Measurements from ENCODE around the gene RTL1.

Gene RTL1

DNA sequence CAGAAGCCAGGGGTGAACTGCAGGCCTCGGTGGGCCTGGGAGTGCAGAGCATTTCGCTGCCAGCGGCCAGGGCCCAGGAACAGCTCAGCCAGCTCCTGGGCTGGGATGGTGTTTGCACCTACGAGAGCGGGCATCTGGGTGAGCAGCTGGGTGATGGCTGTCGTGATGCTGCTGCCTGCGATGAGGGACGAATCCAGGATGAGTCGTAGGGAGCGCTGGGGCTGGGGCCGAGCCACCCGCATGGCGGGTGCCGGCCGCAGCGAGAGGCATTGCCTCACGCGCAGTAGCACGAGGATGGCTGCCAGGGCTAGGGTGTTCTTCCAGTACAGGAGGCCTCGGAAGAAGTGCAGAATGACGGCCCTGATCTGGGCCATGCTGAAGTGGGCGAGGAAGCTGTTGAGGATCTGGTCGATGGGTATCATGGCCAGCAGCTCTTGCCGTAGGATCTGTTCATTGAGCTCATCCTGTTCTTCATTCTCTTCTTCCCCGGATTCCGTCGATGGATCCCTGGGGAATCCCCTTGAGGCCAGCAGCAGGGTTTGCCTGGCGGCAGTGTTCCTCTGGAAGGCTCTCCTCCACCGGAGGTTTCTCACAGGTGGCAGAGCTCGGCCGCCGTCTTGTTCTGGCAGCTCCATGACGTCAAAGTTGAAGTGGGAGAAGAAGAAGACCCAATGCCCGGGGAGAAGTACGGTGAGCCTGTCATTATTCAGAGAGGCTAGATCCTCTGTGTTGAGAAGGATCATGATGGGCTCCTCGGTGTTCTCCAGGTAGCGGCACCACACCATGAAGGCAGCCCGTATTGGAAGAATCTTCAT is 22.1 kb downstream of the RTL1 start:
- DNase-seq, result no peak

DNA sequence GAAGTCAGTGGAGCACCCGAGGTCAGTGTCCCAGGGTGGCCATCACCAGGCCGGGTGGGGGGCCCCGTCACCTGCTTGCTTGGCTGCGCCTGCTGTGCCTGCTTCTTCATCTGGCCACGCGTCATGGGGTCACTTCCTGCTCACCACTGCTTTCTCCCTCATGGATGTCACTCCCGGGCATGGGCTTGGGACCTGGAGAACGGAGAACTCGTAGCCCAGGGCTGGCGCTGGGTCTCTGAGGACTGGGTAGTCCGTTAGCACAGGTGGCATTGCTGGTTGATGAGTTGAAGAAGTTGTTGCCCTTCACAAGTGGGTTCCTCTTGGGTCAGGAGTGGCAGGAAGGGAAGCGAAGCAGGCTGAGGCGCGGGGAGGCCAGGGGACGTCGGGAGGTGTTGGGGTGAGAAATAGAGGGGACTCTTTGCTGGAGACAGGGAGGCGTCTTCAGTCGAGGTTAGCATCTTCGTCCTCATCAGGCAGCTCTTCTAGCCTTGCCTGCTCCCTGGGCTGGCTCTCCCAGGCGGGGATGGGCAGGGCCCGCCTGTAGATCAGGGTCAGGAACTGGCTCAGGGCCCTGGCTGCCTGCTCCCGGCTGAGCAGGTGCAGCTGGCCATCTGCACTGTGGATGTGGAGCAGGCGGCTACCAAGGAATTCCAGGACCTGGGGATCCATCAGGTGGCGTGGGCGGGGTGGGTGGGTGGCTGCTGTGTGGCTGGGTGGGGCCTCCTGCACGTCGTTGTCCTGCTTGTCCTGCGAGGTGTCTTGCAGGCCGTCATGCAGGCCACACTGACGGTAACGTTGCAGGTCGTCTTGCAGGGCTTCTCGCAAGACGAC is 23.0 kb downstream of the RTL1 start:
- DNase-seq, result no peak

DNA sequence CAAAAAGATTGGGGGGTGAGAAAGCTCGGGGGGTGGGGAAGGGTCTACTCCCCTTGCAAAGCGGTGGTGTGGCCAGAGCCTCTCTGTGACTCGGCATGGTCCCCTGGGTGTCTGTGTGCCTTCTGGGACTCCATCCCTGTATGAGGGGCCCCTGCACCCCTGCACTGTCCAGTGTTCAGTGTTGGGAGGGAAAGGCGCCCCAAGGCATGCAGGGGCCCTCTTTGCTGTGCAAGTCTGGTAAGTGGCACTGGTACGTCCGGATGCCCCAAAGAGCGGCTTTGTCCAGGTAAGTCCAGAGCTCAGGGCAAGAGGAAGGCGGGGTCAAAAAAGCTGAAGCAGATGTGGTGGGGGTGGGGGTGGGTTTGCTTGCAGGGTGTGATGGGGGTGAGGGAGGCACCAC is 23.7 kb downstream of the RTL1 start:
- DNase-seq, result no peak

DNA sequence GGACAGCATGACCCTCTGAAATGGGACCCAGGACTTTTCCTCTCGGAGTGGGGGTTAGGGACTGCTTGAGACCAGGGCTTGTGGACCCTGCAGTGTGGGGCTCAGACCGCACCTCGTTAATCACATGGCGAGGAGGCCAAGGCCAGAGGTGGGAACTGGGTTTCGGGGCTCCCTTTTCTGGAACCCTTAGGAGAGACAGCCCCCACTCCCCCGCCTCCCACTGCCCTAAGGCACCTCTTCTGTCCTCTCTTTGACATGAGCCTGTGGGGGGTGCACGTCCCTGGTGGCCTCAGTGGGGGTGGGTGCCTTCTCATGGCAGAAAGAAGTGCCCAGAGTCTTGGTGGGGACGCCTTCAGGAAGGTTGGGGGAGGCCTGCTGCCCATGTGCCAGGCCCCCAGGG is 24.3 kb downstream of the RTL1 start:
- DNase-seq, result no peak

DNA sequence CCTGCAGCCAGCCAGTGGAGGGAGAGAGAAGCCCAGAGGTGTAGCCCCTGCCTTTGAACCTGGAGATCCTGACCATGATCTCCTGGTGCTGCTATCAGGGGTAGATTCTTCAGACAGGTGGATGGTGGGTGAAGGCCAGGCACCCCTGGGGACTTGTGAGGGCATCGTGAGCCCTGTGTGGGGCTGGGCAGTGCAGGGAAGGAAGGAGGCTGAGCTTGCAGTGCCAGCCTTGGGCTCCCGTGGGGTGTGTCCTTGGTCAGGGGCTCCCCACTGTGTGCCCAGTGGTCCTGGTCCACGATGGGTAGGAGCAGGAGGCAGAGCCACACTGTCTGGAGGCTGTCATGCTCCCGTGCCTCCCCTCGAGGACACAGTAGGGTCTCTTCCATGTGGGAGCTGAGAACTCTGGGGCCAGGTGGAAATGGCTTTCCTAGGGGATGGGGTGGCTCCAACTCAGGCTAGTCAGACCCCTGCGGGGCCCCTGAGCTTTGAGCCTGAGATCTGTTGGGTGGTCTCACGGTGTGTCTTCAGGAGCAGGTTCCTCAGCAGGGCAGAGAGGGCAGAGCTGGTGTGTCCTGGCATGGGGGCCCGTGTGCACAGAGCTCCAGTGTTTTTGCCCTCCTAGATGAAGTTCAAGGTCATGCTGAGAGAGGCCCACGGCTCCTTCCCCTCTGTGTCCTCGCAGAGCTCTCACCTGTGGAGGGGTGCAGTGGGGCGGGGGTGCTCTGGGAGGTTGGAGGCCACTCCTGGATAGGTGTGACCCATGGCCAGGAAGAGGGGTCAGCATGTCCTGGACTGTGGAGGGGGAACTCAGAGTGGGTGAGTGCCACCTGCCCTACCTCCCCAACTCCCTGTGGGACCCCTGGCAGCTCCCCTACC is 25.0 kb downstream of the RTL1 start:
- no peak for DNase-seq

DNA sequence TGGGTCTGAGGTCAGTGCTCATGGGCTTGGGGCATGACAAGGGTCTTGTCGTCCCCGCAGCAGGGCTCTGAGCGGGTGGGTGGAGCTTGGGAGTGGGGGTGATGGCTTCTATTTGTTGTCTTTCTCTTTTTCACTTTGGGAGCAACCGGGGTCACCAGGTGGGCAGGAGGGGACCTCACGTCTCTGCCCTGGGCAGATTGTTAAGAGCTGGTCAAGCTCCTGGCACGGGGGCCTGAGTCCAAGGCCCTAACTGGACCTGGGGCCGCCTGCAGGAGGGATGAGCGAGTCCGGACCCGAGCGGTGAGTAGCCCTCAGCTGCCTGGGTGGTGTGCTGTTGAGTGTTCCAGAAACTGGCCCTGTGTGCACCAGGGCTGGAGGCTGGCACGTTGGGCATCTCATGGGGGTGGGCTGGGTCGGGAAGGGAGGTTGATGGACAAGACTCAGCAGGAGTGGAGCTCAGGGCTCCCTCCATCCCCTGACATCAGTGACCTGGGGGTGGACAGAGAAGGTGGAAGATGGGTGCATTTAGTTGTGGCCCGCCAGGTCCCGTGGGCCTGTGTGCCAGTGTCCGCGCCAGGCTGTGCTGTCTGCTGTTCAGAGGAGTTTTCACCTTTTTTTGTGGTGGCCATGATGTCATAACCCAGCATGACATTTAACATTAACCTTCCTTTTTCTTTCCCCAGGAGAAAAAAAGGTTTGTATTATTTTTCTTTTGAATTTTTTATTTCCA is 27.5 kb downstream of the RTL1 start:
- no peak for DNase-seq

DNA sequence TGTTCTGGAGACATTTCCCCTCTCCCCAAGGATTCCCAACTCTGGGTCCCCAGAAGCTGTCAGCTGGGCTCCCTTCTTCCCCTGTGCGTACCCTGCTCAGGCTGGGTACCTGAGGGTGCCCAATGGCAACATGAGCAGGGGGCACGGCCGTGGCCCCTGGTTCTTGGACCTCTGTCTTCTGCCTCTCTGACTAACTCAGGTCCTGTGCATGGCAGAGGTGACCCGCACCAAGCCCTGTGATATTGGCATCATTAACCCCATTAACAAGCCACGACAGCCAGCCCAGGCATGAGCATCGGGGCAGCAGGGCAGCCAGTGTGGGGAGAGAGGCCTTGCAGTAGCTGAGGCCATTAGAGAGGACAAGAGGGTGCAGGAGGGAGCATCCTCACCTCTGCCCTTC is 28.4 kb downstream of the RTL1 start:
- DNase-seq, result no peak

DNA sequence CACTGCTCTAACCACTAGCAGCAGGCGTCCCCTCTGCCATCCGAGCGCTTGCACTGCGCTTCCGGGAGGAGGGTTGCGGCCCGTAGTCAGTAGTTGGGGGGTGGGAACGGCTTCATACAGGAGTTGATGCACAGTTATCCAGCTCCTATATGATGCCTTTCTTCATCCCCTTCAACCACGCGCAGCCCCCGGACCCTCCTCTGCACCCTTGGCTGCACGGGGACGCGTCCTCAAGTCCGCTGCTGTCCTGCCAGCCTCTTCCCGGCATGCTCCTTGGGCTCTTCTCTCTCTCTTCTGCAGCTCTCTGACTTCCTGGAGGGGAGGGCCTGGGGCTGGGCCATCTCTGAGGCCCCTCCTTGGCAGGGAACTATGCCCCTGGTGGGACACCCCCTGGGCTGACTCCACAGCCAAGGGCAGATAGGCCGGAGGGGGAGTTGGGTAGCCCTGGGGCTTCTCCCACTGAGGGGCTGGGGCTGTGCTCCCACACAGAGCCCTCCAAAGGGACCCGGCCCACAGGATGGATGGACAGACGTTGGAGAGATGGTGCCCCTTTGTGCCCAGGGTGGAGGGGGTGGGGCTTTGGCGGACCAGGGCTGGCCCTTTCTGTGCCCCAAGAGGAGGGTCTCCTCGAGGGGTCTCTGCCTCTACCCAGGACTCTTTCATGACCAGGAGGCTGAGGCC is 29.0 kb downstream of the RTL1 start:
- no peak for DNase-seq

DNA sequence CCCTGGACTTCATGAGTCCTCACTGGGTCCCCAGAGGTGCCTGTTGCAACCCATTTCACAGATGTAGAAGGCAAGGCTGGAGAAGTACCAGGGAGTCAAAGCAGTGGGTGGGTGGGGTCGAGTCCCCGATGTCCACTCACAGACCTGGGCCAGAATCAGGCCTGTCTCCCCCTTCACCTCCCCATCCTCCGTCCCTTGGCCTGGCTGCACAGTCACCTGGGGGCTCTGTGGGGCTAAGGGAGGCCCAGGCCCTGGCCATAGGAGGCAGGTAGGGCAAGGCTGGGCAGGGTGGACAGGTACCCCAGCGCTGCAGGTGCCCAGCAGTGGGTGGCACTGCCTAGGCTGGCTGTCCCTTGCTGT is 29.5 kb downstream of the RTL1 start:
- no peak for DNase-seq

DNA sequence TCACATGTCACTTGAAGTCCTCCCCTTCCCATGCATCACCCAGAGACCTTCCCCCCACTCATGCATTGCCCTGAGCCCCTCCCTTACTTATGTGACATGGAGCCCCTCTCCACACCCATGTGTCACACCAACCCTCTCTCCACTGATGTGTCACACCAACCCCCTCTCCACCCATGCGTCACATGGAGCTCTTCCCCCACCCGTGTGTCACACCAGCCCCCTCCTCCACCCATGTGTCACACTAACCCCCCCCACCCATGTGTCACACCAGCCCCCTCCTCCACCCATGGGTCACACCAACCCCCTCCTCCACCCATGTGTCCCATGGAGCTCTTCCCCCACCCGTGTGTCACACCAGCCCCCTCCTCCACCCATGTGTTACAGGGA is 30.4 kb downstream of the RTL1 start:
- no peak for DNase-seq

DNA sequence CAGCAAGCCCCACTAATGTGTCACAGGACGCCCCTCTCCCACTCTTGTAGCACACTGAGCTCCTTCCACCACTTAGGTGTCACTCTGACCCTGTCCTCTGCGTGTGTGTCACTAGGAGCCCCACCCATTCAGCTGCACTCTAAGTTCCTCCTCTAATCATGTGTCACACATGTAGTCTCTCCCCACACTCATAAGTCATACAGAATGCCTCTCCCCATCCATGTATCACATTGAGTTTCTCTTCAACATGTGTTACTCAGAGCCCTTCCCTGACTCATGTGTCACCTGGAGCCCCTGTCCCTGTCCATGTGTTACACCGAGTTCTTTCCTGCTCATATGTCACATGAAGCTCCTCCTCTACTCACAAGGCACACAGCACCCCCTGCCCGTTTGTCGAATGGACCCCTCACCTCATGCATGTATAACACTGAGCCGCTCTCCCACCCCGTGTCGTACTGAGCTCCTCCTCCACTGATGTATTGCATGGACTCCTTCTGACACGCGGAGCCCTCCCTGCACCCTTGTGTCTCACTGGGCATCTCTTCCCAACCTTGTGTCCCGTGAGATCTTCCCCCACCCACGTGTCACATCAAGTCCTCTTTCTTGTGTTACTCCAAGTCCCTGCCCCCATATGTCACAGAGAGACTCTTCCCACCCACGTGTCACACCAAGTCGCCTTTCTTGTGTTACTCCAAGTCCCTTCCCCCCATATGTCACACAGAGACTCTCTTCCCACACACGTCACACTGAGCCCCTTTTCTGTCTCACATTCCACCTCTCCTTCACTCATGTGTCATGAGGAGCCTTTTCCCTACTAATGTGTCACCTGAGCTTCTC is 31.0 kb downstream of the RTL1 start:
- no peak for DNase-seq

DNA sequence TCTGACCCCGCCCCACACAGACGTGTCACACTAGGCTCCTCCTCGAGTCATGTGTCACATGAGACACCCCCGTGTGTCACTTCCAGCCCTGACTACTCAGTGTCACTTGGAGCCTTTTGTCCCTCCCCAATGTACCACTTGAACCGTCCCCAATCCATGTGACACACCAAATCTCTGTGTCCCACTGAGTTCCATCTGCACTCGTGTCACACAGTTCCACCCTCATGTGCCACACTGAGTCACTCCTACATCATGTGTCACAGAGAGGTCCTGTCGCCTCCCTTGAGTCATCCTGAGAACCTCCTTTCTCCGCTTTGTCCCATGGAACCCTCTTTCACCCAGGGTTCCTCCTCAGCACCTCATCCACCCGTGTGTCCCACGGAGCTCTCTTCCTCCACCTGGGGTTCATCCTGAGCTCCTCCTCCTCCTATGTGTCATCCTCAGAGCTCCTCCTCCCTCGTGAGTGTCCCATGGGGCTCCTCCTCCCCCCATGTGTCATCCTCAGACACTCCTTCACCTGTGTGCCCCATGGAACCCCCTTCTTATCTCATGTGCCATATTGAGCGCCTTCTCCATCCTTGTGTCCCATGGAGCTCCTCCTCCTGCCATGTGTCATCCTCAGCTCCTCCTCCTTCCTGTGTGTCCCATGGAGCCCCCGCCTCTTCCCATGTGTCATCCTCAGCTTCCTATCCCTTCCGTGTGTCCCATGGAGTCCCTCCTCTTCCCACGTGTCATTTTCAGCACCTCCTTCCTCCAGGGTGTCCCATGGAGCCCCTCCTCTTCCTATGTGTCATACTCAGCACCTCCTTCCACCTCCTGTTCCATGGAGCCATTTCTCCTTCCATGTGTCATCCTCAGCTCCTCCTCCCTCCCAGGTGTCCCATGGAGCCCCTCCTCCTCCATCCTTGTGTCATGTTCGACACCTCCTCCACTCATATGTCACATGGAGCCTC is 32.0 kb downstream of the RTL1 start:
- DNase-seq, result no peak

DNA sequence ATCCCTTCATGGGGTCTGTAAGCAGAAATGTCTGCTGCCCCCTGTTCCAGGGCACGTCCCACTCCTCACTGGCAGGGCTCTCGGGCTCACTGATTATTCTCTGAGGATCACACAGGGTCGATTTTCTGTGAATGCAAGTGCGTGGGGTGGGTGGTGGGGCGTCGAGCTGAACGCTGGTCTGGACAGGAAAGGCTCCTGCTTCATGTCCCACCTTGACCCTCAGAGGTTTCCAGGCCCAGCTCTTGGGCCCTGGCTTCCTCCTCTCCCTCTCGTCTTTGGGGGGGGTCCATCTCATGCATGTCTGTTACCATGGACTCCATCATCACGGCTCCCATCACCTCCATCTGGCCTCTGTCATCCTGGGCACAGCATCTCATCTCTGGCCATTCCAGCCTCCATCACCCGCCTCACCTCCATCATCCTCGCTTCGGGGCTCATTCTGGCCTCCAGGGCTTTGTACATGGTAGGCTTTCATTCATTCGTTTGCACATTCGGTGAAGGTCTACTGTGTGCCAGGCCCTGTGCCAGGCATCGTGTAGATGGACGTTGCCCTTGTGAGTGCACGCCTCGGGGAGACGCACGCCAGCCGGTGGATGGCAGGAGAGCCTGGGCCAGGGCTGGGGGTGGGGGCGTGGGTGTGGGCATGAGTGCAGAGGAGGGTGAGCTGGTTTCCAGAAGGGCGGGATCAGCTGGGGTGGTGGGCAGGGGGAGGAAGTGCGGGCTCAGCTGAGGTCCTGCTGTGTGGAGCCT is 34.7 kb downstream of the RTL1 start:
- no peak for DNase-seq

DNA sequence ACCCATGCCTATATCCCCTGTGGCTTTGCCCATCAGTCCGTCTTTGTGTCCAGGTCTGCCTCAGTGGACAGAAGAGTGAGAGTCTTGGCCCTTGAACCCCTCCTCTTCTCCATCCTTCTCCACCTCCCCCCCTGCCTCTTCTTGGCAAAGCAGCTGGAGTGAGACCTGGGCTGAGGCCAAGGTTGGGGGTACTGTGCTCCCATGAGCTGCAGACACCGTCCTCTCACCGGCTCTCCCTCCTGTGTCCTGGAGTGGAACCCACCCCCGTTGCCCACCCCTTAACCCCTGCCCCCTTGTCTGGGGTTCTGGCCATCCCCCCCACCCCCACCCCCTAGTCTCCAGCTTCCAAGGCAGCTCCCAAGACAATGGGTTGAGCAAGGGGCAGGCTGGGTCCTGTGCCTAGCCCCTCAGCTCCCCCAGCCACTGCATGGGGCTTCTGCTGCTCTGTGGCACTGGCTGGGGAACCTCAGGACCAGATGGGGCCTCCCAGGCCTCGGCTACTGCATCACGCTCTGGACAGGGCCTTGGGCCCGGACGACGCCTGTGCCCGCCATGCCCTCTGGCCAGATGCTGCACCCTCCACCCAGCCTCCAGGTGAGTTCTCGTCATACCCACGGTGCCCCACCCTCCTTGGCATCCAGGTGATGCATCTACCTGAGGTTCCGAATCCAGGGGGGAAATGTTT is 35.7 kb downstream of the RTL1 start:
- no peak for DNase-seq

DNA sequence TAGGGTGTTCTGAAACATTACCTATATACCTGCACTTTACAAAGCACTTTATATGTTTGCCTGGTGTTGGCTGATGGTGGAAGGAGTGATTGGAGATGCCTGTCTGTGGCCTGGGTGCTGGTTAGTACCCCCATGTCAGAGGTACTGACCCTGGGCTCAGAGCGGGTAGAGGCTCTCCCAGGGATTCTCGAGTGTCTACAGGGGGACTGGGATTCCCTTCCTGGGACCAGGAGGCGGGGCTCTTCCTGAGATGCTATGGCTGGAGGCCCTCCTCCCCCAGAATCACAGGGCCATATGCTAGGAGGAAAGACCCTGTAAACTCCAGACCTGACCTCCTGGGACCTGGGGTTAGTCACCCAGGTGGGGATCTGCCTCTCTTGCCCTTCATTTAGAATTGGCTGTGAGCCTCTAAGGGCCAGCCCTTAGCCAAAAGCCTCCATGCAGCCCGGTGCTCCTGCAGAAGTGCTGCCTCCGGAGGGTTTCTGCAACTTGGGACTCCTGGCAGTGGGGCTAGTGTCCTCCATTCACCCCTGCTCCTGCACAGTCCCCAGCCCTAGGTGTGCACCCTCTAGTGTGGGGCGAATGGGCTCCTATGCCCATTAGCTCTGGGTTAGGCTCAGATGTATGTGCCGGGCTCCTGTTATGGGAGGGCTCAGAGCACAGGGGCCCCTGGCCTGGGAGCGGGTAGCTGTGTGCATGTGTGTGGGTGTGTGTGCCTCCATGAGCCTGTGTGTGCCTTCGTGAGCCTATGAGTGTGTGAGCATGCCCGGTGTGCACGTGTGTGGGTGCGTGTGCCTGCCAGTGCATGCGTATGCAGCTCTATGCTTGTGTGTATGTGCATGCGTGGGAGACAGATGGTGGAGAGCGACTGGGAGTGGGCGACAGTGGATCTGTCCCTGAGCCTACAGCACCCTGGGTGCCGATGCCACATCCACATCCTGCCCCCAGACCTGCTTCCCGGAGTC is 36.6 kb downstream of the RTL1 start:
- no peak for DNase-seq

DNA sequence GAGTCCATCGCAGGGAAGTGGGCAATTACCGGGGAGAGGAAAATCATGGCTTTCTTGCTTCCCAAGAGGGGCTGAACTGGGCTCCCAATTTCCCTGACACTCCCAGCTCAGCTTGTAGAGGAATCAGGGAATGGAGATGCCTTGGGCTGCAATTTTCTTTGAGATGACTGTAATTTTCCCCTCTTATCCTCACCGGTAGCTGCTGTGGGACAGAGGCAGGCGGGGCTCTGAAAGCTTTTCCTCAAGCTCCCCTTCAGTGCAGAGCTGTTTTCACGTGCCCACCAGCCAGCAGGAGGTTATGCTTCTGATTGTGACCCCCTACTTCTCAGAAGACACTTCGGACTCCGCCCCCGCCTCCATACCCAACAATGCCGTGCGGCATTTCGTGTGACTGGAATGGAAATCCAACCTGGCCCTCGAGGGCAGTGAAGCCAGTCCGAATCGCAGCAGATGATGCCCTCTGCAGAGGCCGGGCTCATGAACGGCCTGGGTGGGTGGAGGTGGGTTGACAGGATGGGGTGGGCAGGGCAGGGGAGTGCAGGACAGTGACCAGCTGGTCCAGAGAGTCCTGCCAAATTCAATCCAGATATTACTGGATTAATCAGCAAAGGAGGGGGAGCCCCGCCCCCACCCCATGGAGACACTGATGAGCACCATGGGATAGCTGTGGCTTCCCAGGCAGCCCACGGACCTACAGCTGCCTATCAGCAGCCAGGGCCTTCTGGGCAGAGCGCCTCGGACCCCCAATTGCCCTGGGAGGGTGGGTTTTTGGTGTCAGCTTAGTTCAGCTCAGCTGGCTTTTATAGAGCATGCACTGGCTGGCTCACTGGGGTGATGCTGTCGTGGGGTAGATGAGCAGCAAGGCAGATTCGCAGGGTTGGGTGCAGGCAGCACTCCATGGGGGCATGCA is 37.6 kb downstream of the RTL1 start:
- no peak for DNase-seq
